ENCODE measurements around the gene NT5M.

GRCh38 chr17:17381446-17382064, 78.4 kb downstream of the NT5M start:
- TF ChIP-seq, protein P1, sequence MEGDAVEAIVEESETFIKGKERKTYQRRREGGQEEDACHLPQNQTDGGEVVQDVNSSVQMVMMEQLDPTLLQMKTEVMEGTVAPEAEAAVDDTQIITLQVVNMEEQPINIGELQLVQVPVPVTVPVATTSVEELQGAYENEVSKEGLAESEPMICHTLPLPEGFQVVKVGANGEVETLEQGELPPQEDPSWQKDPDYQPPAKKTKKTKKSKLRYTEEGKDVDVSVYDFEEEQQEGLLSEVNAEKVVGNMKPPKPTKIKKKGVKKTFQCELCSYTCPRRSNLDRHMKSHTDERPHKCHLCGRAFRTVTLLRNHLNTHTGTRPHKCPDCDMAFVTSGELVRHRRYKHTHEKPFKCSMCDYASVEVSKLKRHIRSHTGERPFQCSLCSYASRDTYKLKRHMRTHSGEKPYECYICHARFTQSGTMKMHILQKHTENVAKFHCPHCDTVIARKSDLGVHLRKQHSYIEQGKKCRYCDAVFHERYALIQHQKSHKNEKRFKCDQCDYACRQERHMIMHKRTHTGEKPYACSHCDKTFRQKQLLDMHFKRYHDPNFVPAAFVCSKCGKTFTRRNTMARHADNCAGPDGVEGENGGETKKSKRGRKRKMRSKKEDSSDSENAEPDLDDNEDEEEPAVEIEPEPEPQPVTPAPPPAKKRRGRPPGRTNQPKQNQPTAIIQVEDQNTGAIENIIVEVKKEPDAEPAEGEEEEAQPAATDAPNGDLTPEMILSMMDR (conservative IDR thresholded peaks at IDR 0.05; ENCODE audit: low read length), result no peak
- TF ChIP-seq EZH2phosphoT487 (IDR thresholded peaks at IDR 0.05; ENCODE audit: borderline replicate concordance), result no peak
